K562 (cell line): Measurements from ENCODE around the gene NPHP1. TPM values are rescaled to one million over a fixed set of nuclear protein-coding genes. Genes with fewer than 3 reads are reported as not detected.

ENCODE experiments used
- FOXA1 ChIP-seq: fragments of 450-650 bp; IDR thresholded peaks from 2 replicates; pipeline ENCODE4 v1.6.1; 2016; ENCODE audit warnings: mild to moderate bottlenecking, borderline replicate concordance
- PCBP1 ChIP-seq: fragments of 200-400 bp; formaldehyde crosslinking; IDR thresholded peaks from 2 replicates; pipeline ENCODE4 v1.6.1; 2018; ENCODE audit warnings: mild to moderate bottlenecking, low read depth, low read length; ENCODE audit not compliant: poor library complexity, severe bottlenecking
- PRDM10 ChIP-seq: fragments of 450-650 bp; IDR thresholded peaks from 2 replicates; pipeline ENCODE4 v1.6.1; 2018; ENCODE audit not compliant: partially characterized antibody
- PTBP1 ChIP-seq: fragments of 200-400 bp; formaldehyde crosslinking; IDR thresholded peaks from 2 replicates; pipeline ENCODE4 v1.6.1; 2017; ENCODE audit warnings: low read depth, low read length
- RBM14 ChIP-seq: fragments of 200-400 bp; formaldehyde crosslinking; IDR thresholded peaks from 2 replicates; pipeline ENCODE4 v1.6.1; 2018; ENCODE audit warnings: low read depth, mild to moderate bottlenecking, low read length, moderate library complexity, borderline replicate concordance; ENCODE audit not compliant: insufficient read depth
- ZBTB40 ChIP-seq, 2 experiments: fragments of 450-650 bp in 1 of 2; sonication (generic) in 1 of 2; formaldehyde crosslinking in 1 of 2; IDR thresholded peaks; 2 replicates each; pipeline versions ENCODE4 v1.7.1 to v1.9.0; 2016 to 2022; ENCODE audit warnings: inconsistent platforms in 1 of 2, mild to moderate bottlenecking in 1 of 2, missing genetic modification reagents in 1 of 2
- ZMIZ1 ChIP-seq, 2 experiments: fragments of 150-350 bp in 1 of 2; IDR thresholded peaks; 2 replicates each; pipeline ENCODE4 v1.6.1; 2012 to 2016; ENCODE audit warnings: low read depth in 2 of 2, low read length in 2 of 2, mild to moderate bottlenecking in 1 of 2, moderate library complexity in 1 of 2
- polyA plus RNA-seq, 8 experiments: library from polyadenylated mRNA; depleted of rRNA in 4 of 8; stranded (reverse) in 5 of 8; unstranded in 3 of 8; fragments of >200 nt; fragmentation: Nextera tagmentation in 2 of 8; fragmentation: Illumina TruSeq in 1 of 8; extraction: Ambion mirVana in 2 of 8; extraction: Trizol in 1 of 8; gene quantifications; 2 replicates each; pipeline versions ENCODE4 v1.2.1 to v1.2.3, GENCODE V29; 2011 to 2014; ENCODE audit warnings: inconsistent platforms in 1 of 8, missing spikeins in 1 of 8
- total RNA-seq, 7 experiments: library from RNA; depleted of rRNA in 6 of 7; stranded (reverse); fragments of >200 nt in 6 of 7; fragmentation: Illumina TruSeq in 2 of 7; extraction: Trizol in 2 of 7; gene quantifications; 2 replicates each; pipeline versions ENCODE4 v1.2.1 to v1.2.3, GENCODE V29; 2011 to 2021; ENCODE audit warnings: low replicate concordance in 1 of 7

Gene NPHP1
- total and polyA plus RNA-seq, 9 of the 15 experiments (the other 6 are each of a cell fraction or from before 2014, with no cell fraction given) = 0.11 to 0.32 (median 0.20) TPM; not detected in 5

DNA sequence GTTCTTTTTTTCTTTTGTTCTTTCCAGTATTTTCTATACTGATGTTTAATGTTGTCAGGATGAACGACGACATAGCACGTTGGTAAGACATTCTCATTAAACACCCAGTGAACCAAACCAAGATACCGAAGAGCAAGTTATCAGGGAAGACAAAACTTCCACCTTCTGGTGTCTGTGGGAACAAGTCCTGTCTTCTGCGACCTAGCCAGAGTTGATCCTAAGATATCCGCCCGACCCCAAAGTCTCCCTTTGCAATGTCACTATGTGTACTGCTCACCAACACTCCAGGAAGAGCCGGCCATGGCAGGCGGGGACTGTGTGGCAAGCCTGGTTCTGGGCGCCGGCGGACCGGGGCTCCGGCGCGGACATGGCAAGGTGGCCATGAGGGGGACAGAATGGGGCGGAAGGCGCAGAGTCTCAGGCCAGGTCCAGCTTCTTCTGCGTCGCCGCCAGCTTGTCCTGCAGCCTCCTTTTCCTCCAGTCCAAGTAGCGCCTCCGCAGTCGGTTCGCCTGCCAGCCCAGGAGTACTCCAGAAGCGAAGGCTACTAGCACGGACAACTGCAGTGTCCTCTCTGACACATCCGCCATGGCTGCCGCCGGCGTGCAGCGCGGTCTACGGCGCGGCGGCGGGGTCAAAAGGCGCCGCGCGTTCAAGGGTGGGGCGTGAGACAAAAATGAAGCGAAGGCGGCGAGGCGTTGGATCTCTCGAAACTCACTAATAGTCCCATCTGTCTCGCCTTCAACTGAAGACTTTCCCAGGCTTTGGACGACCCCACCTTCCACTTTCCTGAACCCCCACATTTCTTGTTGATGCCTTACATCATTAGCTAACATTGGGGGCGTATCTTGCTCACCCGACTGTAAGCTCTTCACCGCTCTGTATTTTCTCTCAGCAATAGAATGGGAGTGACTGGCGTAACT, 7.4 kb upstream of the NPHP1 start, which contains the start of gene MTLN (continued):
- peak; percentile 9 for TF ChIP-seq PRDM10
- TF ChIP-seq ZMIZ1 (IDR thresholded peaks at IDR 0.05; ENCODE audit: low read depth in 2 of 2, low read length in 2 of 2) = peak in 1 of 2 experiments; percentile 24; a peak in 1 of 4 replicates
- no peak for TF ChIP-seq ZBTB40 (IDR thresholded peaks at IDR 0.05)
- TF ChIP-seq ZBTB40 (CRISPR knock-in tag; IDR thresholded peaks at IDR 0.05) = no peak
- no peak for TF ChIP-seq PCBP1
- no peak for TF ChIP-seq RBM14
- TF ChIP-seq FOXA1 = no peak
- TF ChIP-seq PTBP1 = no peak
